ENCODE results near the gene PEX14. TPM values are rescaled to one million over a fixed set of nuclear protein-coding genes. Genes with fewer than 3 reads are reported as not detected.

PEX14 gene
- total RNA-seq, 1 donor from 2014 or later: 21.6 TPM

- H3K4me1 ChIP-seq: no peaks in the 10 kb centered on the region
- no peak overlapping the region for H3K27ac ChIP-seq
- no peak for DNase-seq (ENCODE audit: extremely low spot score in 2 of 2)
- TF ChIP-seq, protein P1, sequence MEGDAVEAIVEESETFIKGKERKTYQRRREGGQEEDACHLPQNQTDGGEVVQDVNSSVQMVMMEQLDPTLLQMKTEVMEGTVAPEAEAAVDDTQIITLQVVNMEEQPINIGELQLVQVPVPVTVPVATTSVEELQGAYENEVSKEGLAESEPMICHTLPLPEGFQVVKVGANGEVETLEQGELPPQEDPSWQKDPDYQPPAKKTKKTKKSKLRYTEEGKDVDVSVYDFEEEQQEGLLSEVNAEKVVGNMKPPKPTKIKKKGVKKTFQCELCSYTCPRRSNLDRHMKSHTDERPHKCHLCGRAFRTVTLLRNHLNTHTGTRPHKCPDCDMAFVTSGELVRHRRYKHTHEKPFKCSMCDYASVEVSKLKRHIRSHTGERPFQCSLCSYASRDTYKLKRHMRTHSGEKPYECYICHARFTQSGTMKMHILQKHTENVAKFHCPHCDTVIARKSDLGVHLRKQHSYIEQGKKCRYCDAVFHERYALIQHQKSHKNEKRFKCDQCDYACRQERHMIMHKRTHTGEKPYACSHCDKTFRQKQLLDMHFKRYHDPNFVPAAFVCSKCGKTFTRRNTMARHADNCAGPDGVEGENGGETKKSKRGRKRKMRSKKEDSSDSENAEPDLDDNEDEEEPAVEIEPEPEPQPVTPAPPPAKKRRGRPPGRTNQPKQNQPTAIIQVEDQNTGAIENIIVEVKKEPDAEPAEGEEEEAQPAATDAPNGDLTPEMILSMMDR (IDR thresholded peaks at IDR 0.05): no peak
- TF ChIP-seq POLR2A (IDR thresholded peaks at IDR 0.05) (no peak), POLR2AphosphoS5 (IDR thresholded peaks at IDR 0.05; ENCODE audit: insufficient read depth in 1 of 2, low read depth in 1 of 2) (no peak)
- H3K4me3 ChIP-seq: no peak overlapping the region
- intact Hi-C loops (cut with DNase I): no loop called here
- no peaks in the 10 kb centered on the region for H3K9me3 ChIP-seq
- H3K36me3 ChIP-seq: no peaks in the 10 kb centered on the region
- H3K27me3 ChIP-seq: no peaks in the 10 kb centered on the region
Measured at GRCh38 chr1:10561955-10562354, 87.2 kb downstream of the PEX14 start.

GRCh38 chr1:10564063-10564462, 89.3 kb downstream of the PEX14 start:
- no peaks in the 10 kb centered on the region for H3K9me3 ChIP-seq
- H3K4me1 ChIP-seq: no peaks in the 10 kb centered on the region
- intact Hi-C loops (cut with DNase I): no loop called here
- H3K36me3 ChIP-seq: no peaks in the 10 kb centered on the region
- no peak for DNase-seq (ENCODE audit: extremely low spot score in 2 of 2)
- TF ChIP-seq, protein P1 (IDR thresholded peaks at IDR 0.05): no peak
- TF ChIP-seq POLR2AphosphoS5 (IDR thresholded peaks at IDR 0.05; ENCODE audit: insufficient read depth in 1 of 2, low read depth in 1 of 2): no peak
- no peak for TF ChIP-seq POLR2A (IDR thresholded peaks at IDR 0.05)
- no peaks in the 10 kb centered on the region for H3K27me3 ChIP-seq
- no peak overlapping the region for H3K4me3 ChIP-seq
- no peak overlapping the region for H3K27ac ChIP-seq

DNA sequence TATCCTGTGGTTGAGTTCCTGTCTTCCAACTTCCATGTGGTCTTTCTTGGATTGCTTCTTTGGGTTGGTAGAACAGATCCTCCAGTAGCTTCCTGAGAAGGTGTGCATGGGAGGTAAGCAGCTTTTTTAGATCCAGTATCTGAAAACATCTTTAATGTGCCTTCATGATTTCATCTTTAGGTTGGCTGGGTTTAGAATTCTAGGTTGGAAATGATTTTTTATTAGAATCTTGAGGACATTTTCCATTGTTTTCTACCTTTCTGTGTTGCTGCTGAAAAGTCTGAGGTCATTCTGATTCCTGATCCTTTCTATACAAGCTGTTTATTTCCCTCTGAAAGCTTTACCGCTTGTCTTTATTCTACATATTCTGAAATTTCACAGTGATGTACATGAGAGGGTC, 94.8 kb downstream of the PEX14 start:
- H3K4me1 ChIP-seq: no peaks in the 10 kb centered on the region
- no peaks in the 10 kb centered on the region for H3K9me3 ChIP-seq
- H3K27me3 ChIP-seq: no peaks in the 10 kb centered on the region
- TF ChIP-seq, protein P1 (IDR thresholded peaks at IDR 0.05): no peak
- TF ChIP-seq POLR2A (IDR thresholded peaks at IDR 0.05) (no peak), POLR2AphosphoS5 (IDR thresholded peaks at IDR 0.05; ENCODE audit: insufficient read depth in 1 of 2, low read depth in 1 of 2) (no peak)
- no peak overlapping the region for H3K4me3 ChIP-seq
- no peak for DNase-seq (ENCODE audit: extremely low spot score in 2 of 2)
- intact Hi-C loops (cut with DNase I): no loop called here
- H3K36me3 ChIP-seq: no peaks in the 10 kb centered on the region
- H3K27ac ChIP-seq: no peak overlapping the region

DNA sequence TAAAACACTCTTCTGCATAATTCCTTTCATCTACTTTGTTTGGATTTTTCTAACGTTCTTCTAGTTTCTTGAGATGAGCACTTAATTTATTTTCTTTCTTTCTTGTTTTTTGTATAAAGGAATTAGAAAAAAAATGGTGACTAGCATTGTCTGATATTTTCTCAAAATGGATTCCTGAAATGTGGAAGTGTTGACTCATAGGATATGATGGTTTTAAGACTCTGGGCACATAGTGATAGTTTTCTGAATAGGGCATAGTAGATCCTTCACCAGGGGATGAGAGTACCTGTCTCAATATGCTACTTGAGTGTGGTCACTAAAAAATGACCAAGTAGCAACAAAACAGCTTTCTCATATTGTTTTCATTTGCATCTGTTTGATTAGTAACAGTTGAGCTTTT, 100.9 kb downstream of the PEX14 start:
- DNase-seq (ENCODE audit: extremely low spot score in 2 of 2): no peak
- no peak overlapping the region for H3K27ac ChIP-seq
- H3K4me3 ChIP-seq: no peak overlapping the region
- no peaks in the 10 kb centered on the region for H3K36me3 ChIP-seq
- H3K9me3 ChIP-seq: no peaks in the 10 kb centered on the region
- no peaks in the 10 kb centered on the region for H3K27me3 ChIP-seq
- TF ChIP-seq POLR2A (IDR thresholded peaks at IDR 0.05) (no peak), POLR2AphosphoS5 (IDR thresholded peaks at IDR 0.05; ENCODE audit: insufficient read depth in 1 of 2, low read depth in 1 of 2) (no peak)
- TF ChIP-seq, protein P1 (IDR thresholded peaks at IDR 0.05): no peak
- no peaks in the 10 kb centered on the region for H3K4me1 ChIP-seq
- intact Hi-C loops (cut with DNase I): no loop called here

DNA sequence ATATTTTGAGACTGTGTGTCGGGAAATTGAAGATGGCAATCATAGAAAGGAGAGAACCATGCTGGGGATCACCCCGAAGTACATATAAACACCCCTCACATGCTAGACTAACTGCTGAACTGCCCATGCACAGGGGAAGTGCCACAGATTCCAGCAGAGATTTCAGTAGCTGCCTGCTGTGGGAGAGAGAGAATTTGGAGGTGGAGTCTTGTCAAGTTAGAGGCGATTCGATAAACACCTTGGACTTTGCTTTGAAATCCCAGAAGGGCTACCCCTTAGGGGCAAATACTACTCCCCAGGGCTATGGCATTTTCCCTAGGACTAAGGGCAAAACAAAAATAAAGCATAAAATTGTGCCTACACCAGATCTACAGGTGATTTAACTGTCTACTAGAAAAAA, 103.3 kb downstream of the PEX14 start:
- Histone ChIP-seq H3K27ac (no peak overlapping the region), H3K4me3 (no peak overlapping the region), H3K4me1 (no peaks in the 10 kb centered on the region), H3K9me3 (no peaks in the 10 kb centered on the region), H3K36me3 (no peaks in the 10 kb centered on the region), H3K27me3 (no peaks in the 10 kb centered on the region)
- intact Hi-C loops (cut with DNase I): no loop called here
- TF ChIP-seq, protein P1 (IDR thresholded peaks at IDR 0.05): no peak
- TF ChIP-seq POLR2A (IDR thresholded peaks at IDR 0.05) (no peak), POLR2AphosphoS5 (IDR thresholded peaks at IDR 0.05; ENCODE audit: insufficient read depth in 1 of 2, low read depth in 1 of 2) (no peak)
- no peak for DNase-seq (ENCODE audit: extremely low spot score in 2 of 2)
